Measurements from ENCODE around the gene HSD17B11. TPM values are rescaled to one million over a fixed set of nuclear protein-coding genes. Genes with fewer than 3 reads are reported as not detected.

The HSD17B11 gene, protein sequence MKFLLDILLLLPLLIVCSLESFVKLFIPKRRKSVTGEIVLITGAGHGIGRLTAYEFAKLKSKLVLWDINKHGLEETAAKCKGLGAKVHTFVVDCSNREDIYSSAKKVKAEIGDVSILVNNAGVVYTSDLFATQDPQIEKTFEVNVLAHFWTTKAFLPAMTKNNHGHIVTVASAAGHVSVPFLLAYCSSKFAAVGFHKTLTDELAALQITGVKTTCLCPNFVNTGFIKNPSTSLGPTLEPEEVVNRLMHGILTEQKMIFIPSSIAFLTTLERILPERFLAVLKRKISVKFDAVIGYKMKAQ
- total RNA-seq: 140 TPM
- long read RNA-seq, transcript HSD17B11-201 (7 exons, 1,885 nt): major isoform, 202 of 217 reads
- long read RNA-seq, partial matches to known transcripts: 4 of 217 reads
- long read RNA-seq, other reads (novel, unspliced or antisense): 10 of 217 reads

DNA sequence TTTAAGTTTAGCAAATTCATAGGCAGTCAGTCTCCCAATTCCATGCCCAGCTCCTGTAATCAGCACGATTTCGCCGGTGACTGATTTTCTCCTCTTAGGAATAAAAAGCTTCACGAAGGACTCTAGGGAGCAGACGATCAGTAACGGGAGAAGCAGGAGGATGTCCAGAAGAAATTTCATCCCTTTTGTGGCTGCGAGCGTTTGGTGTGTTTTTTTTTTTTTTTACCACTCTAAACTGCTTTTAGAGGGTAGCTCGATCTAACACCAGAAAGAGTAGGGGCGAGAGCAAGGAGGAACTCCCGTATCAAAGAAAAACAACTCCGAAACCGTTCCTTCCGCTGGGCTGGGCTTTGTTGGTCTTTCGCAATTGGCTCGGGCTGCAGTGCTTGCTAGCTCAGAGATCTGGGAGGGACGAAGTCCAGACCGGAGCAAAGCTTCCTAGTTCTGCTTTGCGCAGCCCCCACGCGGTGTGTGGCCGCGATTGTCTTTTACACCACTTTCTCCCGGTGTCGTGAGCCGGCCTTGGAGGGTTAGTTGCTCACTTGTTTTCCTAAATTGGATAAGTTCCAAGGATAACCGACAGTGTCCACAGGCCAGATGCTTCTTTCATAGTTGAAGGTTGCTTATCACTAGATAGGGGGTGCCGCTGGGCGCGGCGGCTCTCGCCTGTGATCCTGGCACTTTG, at the start of gene HSD17B11:
Gene HSD17B11 (minus strand): TSS at position 298 of the 685 bp plus-strand sequence. CDS start 118 bp downstream, at position 180.
- Histone ChIP-seq H3K4me1 (peaks cover 16% of the 10 kb centered on the region), H3K27ac (peak within 1 kb of the TSS; percentile 85), H3K36me3 (no peaks in the 10 kb centered on the region), H3K9me3 (no peaks in the 10 kb centered on the region), H3K27me3 (ENCODE audit: low read depth) (no peaks in the 10 kb centered on the region), H3K4me3 (peak within 1 kb of the TSS; percentile 71)
- intact Hi-C loops (cut with DNase I): no loop called here
- TF ChIP-seq, protein P1, sequence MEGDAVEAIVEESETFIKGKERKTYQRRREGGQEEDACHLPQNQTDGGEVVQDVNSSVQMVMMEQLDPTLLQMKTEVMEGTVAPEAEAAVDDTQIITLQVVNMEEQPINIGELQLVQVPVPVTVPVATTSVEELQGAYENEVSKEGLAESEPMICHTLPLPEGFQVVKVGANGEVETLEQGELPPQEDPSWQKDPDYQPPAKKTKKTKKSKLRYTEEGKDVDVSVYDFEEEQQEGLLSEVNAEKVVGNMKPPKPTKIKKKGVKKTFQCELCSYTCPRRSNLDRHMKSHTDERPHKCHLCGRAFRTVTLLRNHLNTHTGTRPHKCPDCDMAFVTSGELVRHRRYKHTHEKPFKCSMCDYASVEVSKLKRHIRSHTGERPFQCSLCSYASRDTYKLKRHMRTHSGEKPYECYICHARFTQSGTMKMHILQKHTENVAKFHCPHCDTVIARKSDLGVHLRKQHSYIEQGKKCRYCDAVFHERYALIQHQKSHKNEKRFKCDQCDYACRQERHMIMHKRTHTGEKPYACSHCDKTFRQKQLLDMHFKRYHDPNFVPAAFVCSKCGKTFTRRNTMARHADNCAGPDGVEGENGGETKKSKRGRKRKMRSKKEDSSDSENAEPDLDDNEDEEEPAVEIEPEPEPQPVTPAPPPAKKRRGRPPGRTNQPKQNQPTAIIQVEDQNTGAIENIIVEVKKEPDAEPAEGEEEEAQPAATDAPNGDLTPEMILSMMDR (IDR thresholded peaks at IDR 0.05): peak; percentile 23
- peak; percentile 99 for ATAC-seq
- DNase-seq: peak; percentile 93

DNA sequence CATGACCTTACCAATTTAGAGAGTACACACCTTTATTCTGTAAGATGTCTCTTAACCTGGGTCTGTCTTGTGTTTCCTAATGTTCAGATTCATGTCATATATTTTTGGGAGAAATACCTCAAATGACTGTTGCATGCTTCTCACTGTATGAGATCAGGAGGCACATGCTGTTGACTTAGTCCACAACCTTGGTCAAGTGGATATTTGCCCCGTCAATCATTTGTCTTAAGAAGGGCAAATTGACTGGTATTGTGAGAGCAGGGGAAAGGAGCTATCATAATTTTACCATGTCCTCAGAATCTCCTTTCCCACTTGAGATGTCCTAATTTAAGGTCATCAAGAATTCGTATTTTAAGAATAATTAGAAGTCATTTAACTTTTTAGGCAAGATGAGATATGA, 42.4 kb upstream of the HSD17B11 start:
- Histone ChIP-seq H3K4me1 (no peaks in the 10 kb centered on the region), H3K9me3 (no peaks in the 10 kb centered on the region), H3K36me3 (peaks cover 16% of the 10 kb centered on the region), H3K27ac (no peak overlapping the region), H3K4me3 (no peak overlapping the region), H3K27me3 (ENCODE audit: low read depth) (no peaks in the 10 kb centered on the region)
- intact Hi-C loops (cut with DNase I): no loop called here
- TF ChIP-seq, protein P1 (IDR thresholded peaks at IDR 0.05): no peak
- ATAC-seq (no peak), DNase-seq (no peak)

DNA sequence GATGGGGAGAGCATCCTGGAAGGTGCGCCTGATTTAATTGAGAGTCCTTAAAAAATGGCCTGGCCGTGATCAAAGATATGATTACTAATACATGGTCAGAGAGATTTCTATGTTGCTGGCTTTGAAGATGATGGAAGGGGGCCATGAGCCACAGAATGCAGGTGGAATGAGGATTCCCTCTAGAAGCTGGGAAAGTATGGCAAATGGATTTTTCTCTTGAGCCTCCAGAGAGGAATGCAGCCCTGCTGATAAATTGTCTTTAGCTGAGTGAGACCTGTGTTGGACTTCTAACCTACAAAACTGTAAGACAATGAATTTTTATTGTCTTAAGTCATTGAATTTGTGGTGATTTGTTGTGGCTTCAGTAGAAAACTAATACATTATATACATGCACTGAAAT, 39.0 kb upstream of the HSD17B11 start:
- intact Hi-C loops (cut with DNase I): no loop called here
- H3K27ac ChIP-seq: no peak overlapping the region
- no peaks in the 10 kb centered on the region for H3K27me3 ChIP-seq (ENCODE audit: low read depth)
- TF ChIP-seq, protein P1 (IDR thresholded peaks at IDR 0.05): no peak
- H3K36me3 ChIP-seq: no peaks in the 10 kb centered on the region
- H3K4me3 ChIP-seq: no peak overlapping the region
- H3K9me3 ChIP-seq: no peaks in the 10 kb centered on the region
- DNase-seq (no peak), ATAC-seq (no peak)
- no peaks in the 10 kb centered on the region for H3K4me1 ChIP-seq

DNA sequence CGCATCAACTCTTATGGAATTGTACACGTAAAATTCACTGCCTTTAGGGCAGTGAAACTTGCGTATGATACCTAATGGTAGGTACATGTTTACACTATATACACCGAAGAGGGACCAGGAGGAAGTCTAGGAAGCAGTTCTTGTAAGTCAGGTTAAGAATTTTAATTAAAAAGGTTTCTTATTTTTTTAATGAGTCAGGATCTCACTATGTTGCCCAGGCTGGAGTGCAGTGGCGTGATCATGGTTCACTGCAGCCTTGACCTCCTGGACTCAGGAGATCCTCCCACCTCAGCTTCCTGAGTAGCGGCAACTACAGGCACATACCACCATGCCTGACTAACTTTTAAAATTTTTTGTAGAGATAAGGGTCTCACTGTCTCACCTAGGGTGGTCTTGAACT, 38.0 kb upstream of the HSD17B11 start:
- Histone ChIP-seq H3K27ac (no peak overlapping the region), H3K27me3 (ENCODE audit: low read depth) (no peaks in the 10 kb centered on the region), H3K4me3 (no peak overlapping the region), H3K9me3 (no peaks in the 10 kb centered on the region), H3K36me3 (no peaks in the 10 kb centered on the region), H3K4me1 (peaks cover 3% of the 10 kb centered on the region)
- DNase-seq: no peak
- intact Hi-C loops (cut with DNase I): no loop called here
- ATAC-seq: no peak
- TF ChIP-seq, protein P1 (IDR thresholded peaks at IDR 0.05): no peak

DNA sequence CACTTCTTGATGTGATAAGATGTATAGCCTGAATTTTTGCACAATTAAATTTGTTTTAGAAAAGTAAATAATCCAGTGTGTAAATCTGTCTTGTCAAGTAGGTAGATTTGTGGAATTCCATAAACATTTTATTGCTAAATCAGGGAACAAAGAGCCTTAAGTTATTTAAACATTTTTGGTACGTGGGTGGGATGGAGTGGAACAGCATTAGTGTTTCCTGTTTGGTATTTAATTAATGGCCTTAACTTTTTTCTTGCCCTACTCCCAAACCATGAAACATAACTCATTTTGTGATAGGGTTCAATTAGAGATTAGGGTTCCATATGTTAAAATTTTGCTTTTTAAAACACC, 36.5 kb upstream of the HSD17B11 start:
- TF ChIP-seq, protein P1 (IDR thresholded peaks at IDR 0.05): no peak
- no peak for DNase-seq
- intact Hi-C loops (cut with DNase I): no loop called here
- no peaks in the 10 kb centered on the region for H3K36me3 ChIP-seq
- no peak for ATAC-seq
- H3K9me3 ChIP-seq: no peaks in the 10 kb centered on the region
- peaks cover 10% of the 10 kb centered on the region for H3K4me1 ChIP-seq
- no peak overlapping the region for H3K27ac ChIP-seq
- H3K4me3 ChIP-seq: no peak overlapping the region
- H3K27me3 ChIP-seq (ENCODE audit: low read depth): no peaks in the 10 kb centered on the region
